Myocyte (in vitro differentiated cells): ENCODE data around the gene CD93. TPM values are rescaled to one million over a fixed set of nuclear protein-coding genes. Genes with fewer than 3 reads are reported as not detected.

Source experiments
- DNase-seq: peaks from one replicate; pipeline ENCODE4 v3.0.0-alpha.2; 2012; ENCODE audit warnings: low read depth
- total RNA-seq: library from RNA; depleted of rRNA; stranded (reverse); fragments of >200 nt; gene quantifications from 2 replicates; pipeline ENCODE4 v1.2.3, GENCODE V29; 2014

The CD93 gene
- total RNA-seq, 1 donor from 2014 or later = not detected

GRCh38 chr20:23084282-23084844 lies 1.8 kb downstream of the CD93 start:
- DNase-seq = no peak

DNA sequence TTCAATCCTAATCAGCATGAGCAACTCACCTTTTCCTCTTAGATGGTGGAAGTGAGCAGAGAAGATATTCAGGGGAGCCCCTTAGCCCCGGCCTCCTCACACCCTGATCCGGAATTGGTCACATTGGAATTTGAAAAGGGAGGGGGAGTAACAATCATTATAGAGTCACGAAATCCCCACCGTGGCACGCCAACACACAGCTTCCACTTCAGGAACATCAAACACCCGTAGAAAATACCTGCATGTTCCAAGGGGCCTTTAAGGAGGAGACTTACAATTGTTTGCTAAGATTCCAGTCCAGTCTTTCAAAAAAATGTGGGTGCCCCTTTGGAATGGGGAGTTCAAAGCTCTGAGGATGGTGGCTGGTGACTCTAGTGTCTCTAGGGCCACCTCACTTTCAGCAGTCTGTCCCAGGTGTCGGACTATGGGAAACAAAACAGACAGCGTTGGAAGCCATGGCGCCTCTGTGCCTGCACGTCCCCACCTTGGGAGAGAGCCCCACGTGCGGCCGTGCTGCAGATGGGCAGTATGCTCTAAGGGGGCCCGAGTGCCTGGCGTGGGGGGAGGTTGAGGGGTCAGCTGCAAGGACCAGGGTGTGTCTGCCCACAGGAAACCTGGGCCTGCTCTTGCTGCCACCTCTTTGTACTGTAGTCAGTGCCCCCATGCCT lies 2.4 kb downstream of the CD93 start:
- no peak for DNase-seq

DNA sequence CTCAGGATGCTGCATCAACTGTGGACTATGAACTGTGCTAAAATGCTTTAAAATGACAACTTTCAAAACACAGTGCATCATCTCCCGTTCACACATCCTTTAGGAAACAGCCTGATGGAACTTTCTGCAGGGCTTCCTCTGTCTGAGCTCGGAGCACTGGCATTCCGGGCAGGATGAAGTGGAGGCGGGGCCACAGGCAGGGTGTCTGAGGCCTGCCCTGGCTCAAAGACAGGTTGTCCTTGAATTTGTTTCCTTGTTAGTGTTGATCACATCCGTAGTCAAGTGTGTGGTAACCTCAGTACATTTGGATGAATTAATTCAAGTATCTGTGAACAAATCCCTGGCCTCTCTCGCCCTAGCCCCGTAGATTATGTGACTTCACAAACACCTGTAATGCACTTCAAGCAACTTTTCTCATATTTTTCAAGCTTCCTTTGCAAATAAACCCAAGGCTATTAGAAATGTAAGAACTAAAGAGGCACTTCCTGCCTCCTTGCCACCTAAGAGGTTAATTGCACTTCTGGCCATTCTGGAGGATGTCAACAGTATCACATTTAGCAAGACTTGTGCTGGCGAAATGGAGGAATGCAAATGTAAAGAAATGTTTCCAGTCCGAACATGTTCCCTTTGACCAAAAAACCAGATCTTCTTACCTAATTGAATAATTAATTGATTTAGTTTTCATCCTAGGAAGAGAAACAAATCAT lies 3.1 kb downstream of the CD93 start:
- no peak for DNase-seq

- no peak for DNase-seq
These were observed 4.8 kb downstream of the CD93 start for GRCh38 chr20:23081263-23081819.

DNA sequence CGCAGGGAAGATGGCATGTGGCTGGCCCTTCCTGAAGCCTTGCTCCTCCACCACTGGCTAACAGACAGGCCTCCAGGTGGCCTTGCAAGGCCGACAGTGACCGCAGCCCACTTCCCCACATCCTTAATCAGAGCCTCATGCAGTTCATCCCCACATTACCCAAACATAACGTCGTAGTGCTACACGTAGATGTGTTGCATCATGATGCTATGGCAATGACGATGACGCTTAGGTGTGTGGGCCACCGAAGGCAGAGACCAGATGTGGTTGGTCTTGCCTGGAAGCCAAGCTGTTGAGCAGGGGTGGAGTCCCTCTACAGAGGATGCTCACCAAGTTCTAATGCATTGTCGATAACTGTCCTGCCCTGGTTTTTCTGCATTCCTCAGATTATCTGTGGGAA lies 5.6 kb downstream of the CD93 start:
- no peak for DNase-seq

- no peak for DNase-seq
These were observed 6.2 kb downstream of the CD93 start for GRCh38 chr20:23079926-23080325.

GRCh38 chr20:23079016-23079351 lies 7.1 kb downstream of the CD93 start:
- DNase-seq = no peak

GRCh38 chr20:23078351-23079015 lies 7.6 kb downstream of the CD93 start:
- peak; percentile 52 for DNase-seq

- no peak for DNase-seq
These were observed 8.8 kb downstream of the CD93 start for GRCh38 chr20:23077277-23077676.

DNA sequence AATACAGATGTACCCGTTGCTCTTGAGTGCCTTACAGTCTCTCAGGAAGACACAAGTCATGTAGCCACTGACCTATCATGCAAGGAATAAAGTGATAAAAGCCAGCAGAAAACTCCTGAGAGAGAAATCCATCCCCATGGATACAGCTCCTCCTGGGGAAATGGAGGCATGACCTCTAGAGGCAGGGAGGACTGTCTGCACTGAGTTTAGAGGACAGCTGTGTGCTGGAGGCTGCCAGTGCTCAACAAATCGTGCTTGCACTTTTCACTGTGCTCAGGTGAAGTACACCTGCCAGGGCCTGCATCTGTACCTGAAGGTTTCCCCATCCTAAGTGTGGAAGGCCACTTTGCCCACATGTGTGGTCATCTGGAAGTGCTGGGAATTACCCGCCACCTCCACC lies 12.1 kb downstream of the CD93 start:
- no peak for DNase-seq

DNA sequence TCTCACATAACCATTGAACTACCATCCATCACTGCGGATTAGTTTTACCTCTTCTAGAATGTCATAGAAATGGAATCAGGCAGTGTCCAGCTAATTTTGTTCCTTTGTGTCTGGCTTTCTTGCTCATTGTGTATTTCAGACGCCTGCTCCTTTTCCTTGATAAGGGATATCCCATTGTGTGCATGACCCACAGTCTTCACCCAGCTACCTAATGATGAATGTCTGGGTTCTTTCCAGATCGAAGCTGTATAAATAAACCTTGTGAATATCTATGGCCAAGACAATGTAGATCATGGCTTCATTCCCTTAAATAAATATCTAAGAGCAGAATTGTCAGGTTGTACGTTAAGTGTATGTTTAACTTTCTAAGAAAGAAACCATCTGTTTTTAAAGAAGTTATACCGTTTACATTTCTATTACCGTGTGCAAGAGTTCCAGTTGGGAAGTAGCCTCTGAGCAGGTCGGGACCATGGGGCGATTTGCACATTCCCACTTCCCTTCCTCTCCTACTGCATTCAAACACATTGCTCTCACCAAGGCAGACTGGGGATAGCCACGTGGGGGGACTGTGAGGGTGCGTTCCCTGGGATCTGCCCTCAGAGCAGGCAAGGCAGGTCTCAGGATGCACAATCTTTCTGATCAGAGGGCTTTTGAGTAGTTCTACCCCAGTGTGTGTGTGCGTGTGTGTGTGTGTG lies 13.1 kb downstream of the CD93 start:
- no peak for DNase-seq

DNA sequence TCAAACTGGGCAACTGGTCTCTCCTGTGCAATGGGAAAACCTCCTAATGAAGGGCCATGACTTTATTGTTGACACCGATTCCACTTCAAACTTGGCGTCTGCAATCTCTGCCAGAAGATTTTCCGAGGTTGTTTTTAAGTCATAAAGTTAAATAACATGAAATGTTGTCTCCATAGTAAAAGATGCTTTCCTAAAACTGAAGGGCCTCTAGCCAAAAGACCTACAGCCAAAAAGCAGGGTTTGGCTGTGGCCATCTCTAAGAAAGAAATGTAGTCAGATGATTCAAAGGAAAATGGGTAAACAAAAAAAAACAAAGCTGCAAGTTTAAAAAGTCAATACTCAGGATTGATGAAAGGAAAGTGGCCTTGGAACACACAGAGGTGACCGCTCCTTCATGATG lies 14.1 kb downstream of the CD93 start:
- no peak for DNase-seq

- no peak for DNase-seq
These were observed 14.7 kb downstream of the CD93 start for GRCh38 chr20:23071398-23071797.

DNA sequence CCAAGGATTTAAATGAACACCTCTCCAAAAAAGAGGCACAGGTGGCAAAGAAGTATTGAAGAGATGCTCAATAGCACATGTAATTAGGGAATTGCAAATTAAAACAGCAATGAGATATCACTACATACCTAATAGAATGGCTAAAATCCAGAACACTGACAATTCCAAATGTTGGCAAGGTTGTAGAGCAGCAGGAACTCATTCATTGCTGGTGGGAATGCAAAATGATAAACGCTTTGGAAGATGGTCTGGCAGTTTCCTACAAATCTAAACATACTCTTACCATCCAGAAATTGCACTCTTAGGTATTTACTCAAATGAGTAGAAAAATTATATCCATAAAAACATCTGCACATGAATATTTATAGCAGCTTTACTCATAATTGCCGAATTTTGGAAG lies 17.0 kb downstream of the CD93 start:
- no peak for DNase-seq

DNA sequence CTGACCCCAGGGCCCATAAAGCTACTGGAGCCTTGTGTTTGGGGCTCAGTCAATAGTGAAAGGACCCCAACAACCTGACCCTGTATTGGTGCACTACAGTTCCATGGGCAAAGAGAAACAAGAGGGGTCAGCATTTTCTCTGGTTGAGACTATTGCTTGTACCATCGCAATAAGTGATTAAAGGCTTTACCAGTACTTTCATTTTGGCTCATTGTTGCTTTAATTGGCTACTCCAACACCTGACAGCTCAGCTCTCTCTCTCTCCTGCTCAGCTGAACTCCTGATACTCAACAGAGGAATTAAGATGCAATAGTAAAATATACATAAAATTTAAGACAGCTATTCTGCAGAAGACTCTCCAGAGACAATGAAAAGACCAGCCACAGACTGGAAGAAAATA lies 17.8 kb downstream of the CD93 start:
- DNase-seq = no peak

- no peak for DNase-seq
These were observed 19.4 kb downstream of the CD93 start for GRCh38 chr20:23066772-23067171.

DNA sequence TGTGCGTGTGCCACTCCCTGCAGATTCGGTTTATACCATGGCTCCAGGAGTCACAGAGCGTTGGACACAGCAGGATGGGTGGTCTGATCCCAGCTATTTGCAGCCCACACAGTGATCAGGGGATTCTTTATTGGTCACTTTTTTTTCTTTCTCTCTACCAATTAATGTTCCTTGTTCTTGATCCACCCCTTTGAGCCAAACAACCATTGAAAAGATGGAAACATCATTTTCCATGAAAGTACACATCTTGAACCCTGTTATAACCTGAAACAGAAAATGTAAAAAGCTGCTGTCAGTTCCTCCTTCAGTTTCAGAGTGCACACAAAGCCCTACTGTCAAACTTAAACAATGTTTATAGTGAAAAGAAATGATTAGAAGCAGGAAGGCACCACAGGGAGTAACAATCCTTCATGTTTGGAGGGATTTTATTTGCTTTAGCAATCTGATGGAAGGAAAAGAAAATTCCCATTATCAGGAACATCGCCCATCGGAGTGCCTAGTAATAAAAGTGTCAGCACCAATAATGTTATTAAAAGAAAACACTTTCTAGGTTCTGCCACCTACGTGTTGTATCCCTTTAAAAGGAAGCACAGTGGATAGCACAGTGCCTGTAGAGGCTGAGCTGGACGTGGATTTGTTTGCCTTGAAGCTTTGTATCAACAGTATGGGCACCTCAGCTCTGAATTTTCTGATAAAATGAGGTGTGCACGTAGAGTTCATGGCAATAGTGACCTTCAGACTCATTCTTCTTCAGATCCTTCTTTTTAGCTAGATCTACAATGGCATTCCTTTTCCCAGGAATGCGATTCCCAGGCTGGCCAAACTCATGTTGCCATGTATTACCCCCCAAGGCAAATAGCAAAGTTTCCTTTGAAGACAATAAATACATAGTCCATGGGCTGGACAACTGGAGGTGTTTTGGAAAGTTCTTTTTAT lies 20.6 kb downstream of the CD93 start:
- no peak for DNase-seq

DNA sequence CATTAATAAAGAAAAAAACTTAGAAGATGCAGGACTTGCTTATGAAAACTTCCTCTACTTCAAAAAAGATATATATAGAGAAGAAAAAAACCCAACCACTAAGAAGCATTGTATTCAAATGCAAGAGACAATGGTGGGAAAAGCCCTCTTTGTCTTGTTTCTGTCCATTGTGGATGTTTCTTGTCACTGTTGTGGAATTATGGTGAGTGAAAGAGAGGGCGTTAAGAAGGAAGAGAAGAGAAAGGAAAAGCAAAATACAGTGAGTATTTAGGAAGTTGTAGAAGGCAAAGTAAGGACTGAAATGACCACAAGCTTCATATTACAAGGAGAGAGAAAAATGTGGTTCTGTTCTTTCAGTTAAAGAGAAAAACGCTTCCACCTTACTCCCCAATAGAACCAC lies 22.5 kb downstream of the CD93 start:
- DNase-seq = peak; percentile 28

DNA sequence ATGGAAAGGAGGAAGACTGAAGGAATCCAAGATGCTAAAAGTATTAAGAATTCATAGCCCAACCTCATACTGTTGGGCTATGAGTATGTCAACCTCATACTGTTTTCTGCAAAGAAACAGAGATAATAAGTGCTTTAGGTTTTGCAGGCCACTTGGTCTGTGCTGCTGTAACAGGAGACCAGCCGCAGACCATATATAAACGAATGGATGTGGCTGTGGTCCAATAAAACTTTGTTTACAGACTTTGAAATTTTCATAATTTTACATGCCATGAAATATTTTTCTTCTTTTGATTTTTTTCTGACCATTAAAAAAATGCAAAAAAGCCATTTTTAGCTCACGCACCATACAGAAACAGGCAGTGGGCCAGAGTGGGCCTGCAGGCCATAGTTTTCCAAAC lies 23.0 kb downstream of the CD93 start:
- no peak for DNase-seq

- DNase-seq = no peak
These were observed 23.5 kb downstream of the CD93 start for GRCh38 chr20:23062632-23063031.
